ENCODE data around the gene RELL2. TPM values are rescaled to one million over a fixed set of nuclear protein-coding genes. Genes with fewer than 3 reads are reported as not detected.

Gene RELL2
- total and polyA plus RNA-seq, 7 donors, result 0.11 to 1.5 (median 0.62) TPM; not detected in 1

DNA sequence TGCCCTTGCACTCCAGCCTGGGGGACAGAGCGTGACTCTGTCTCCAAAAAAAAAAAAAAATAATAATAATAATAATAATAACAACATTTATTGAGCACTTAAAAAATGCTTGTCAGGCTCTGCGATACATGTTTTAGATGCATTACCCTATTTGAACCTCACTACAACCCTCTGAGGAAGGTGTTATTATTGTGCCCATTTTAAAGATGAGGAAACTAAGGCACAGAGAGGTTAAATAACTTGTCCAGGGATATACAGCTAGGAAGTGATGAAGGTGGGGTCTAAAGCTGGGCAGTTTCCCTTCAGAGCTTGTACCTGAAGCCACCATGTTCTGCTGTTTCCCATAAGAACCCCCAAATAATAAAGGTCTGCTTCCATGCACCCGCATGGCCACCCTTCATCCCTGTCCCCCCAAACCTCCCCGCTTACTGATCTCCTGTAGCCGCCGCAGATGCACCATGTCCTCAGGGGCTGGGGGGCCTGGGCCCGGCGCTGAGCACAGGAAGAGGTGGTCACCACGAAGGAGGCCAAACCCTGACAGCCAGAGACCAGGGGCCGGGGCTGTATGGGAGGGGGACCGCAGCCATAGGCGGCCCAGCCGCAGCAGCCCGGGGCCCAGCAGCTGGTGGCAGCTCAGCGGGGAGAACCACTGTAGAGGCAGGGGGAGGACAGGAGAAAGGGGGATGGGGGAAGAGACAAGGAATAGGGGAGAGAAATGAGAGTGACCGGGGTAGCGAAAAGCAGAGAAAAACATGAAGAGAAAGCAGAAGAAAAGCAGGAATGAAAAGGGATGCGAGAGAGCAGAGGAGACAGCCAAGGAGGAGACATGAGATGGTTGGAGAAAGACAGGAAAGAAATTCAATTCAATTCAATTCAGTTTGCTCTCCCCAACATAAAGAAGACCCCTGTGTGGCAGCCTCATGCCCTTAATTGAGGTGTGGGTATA, 29.5 kb downstream of the RELL2 start:
- ATAC-seq (no peak), DNase-seq (no peak)
- Histone ChIP-seq H3K27me3 (ENCODE audit: insufficient read depth in 3 of 3, low read length in 2 of 3) (no peaks in the 10 kb centered on the region), H3K4me1 (no peaks in the 10 kb centered on the region), H3K4me3 (no peak overlapping the region), H3K27ac (no peak overlapping the region), H3K9me3 (no peaks in the 10 kb centered on the region), H3K36me3 (ENCODE audit: insufficient read depth in 1 of 2, low read depth in 1 of 2) (peaks cover 0 to 12% of the 10 kb centered on the region in 2 donors)
- TF ChIP-seq, protein P1, sequence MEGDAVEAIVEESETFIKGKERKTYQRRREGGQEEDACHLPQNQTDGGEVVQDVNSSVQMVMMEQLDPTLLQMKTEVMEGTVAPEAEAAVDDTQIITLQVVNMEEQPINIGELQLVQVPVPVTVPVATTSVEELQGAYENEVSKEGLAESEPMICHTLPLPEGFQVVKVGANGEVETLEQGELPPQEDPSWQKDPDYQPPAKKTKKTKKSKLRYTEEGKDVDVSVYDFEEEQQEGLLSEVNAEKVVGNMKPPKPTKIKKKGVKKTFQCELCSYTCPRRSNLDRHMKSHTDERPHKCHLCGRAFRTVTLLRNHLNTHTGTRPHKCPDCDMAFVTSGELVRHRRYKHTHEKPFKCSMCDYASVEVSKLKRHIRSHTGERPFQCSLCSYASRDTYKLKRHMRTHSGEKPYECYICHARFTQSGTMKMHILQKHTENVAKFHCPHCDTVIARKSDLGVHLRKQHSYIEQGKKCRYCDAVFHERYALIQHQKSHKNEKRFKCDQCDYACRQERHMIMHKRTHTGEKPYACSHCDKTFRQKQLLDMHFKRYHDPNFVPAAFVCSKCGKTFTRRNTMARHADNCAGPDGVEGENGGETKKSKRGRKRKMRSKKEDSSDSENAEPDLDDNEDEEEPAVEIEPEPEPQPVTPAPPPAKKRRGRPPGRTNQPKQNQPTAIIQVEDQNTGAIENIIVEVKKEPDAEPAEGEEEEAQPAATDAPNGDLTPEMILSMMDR (IDR thresholded peaks at IDR 0.05), result no peak
- WGBS, 3 donors, result 72 to 75% (median 75%) methylated on average over 18 of the region's 18 CpGs
- intact Hi-C loops (cut with DNase I), result no loop called here

- TF ChIP-seq, protein P1 (IDR thresholded peaks at IDR 0.05), result no peak
- no peak for DNase-seq
- WGBS, 3 donors, result 76 to 78% (median 77%) methylated on average over 8 of the region's 8 CpGs
- intact Hi-C loops (cut with DNase I), result no loop called here
- no peak overlapping the region for H3K4me3 ChIP-seq
- H3K9me3 ChIP-seq, result no peaks in the 10 kb centered on the region
- no peaks in the 10 kb centered on the region for H3K27me3 ChIP-seq (ENCODE audit: insufficient read depth in 3 of 3, low read length in 2 of 3)
- no peaks in the 10 kb centered on the region for H3K4me1 ChIP-seq
- ATAC-seq, result no peak
- H3K36me3 ChIP-seq (ENCODE audit: insufficient read depth in 1 of 2, low read depth in 1 of 2), result peaks cover 0 to 5% of the 10 kb centered on the region in 2 donors
- H3K27ac ChIP-seq, result no peak overlapping the region
These were observed 31.9 kb downstream of the RELL2 start for GRCh38 chr5:141668601-141669265.

- TF ChIP-seq, protein P1 (IDR thresholded peaks at IDR 0.05), result no peak
- DNase-seq (no peak), ATAC-seq (no peak)
- H3K27me3 ChIP-seq (ENCODE audit: insufficient read depth in 3 of 3, low read length in 2 of 3), result no peaks in the 10 kb centered on the region
- no peaks in the 10 kb centered on the region for H3K4me1 ChIP-seq
- H3K27ac ChIP-seq, result no peak overlapping the region
- H3K4me3 ChIP-seq, result no peak overlapping the region
- no peaks in the 10 kb centered on the region for H3K9me3 ChIP-seq
- intact Hi-C loops (cut with DNase I), result no loop called here
- WGBS, 3 donors, result 74 to 82% (median 80%) methylated on average over 4 of the region's 4 CpGs
- H3K36me3 ChIP-seq (ENCODE audit: insufficient read depth in 1 of 2, low read depth in 1 of 2), result no peaks in the 10 kb centered on the region
These were observed 32.7 kb downstream of the RELL2 start for GRCh38 chr5:141669520-141669919.

DNA sequence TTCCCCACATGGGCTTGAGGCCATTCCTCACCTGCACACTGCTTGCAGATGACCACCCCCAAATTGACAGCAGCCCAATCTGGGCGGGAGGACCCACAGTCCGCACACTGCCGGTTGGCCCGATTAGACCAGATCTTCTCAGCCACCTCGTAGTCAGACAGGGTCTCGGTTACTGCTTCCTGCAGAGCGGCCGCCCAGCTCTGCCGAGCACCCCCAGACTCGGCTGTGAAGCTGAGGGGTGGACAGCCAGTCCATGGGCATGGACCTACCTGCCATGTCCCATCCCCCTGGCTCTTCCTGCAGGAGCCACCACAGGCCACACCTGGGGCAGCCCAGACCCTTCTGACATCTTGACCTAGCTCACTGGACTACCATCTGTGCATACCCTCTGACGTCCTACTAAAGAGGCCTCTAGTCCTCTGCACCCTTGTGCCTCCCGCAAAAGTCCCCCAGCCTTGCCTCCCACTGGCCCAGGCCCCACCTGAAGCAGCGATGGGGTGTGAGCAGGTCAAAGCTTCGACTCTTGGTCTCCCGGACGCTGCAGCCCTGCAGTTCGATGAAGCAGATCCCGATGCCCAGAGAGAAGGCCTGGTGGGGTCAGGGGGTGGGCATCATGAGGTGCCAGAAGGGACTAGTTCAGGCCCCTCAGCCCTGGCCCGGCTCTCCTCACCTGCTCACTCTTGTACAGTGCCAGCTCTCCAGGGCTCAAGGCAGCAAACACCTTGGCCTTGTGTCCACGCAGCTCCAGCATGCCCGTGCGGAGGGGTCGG, 35.5 kb downstream of the RELL2 start:
- intact Hi-C loops (cut with DNase I), result no loop called here
- ATAC-seq, result no peak
- H3K27me3 ChIP-seq (ENCODE audit: insufficient read depth in 3 of 3, low read length in 2 of 3), result no peaks in the 10 kb centered on the region
- H3K27ac ChIP-seq, result no peak overlapping the region
- no peaks in the 10 kb centered on the region for H3K9me3 ChIP-seq
- TF ChIP-seq, protein P1 (IDR thresholded peaks at IDR 0.05), result no peak
- no peaks in the 10 kb centered on the region for H3K36me3 ChIP-seq (ENCODE audit: insufficient read depth in 1 of 2, low read depth in 1 of 2)
- H3K4me3 ChIP-seq, result no peak overlapping the region
- no peaks in the 10 kb centered on the region for H3K4me1 ChIP-seq
- 88 to 95% (median 90%) methylated on average over 23 of the region's 23 CpGs for WGBS, 3 donors
- DNase-seq, result no peak

Data from psoas muscle (tissue), 8 donors.